AG09319 (cell line): Measurements from ENCODE around the gene SMOC1.

ENCODE experiments used
- DNase-seq: peaks from one replicate; pipeline ENCODE4 v3.0.0-alpha.2; 2010; ENCODE audit warnings: low read depth; ENCODE audit errors: extremely low read depth
- TF ChIP-seq, protein P1 (sequence below): IDR thresholded peaks from 2 replicates; pipeline ENCODE4 v1.5.1; 2011; ENCODE audit warnings: low read depth, mild to moderate bottlenecking, inconsistent platforms, low read length, moderate library complexity

Gene SMOC1

DNA sequence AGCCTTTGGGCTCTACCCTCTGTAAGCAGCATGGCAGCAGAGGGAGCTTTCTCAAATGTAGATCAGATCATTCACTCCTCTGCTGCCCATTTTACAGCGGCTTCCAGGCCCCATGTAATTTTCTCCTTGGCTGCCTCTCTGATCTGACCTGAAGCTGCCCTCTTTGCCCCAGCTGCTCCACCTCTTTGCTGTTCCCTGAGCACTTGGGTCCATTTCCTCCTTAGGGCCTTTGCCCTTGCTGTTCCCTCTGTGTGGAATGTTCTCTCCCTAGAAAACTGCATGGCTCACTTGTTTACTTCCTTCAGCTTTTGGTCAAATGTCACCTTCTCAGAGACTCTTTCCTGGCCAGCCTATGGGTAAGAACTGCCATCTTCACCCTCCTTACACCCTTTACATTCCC is 37.2 kb downstream of the SMOC1 start:
- DNase-seq, result no peak

DNA sequence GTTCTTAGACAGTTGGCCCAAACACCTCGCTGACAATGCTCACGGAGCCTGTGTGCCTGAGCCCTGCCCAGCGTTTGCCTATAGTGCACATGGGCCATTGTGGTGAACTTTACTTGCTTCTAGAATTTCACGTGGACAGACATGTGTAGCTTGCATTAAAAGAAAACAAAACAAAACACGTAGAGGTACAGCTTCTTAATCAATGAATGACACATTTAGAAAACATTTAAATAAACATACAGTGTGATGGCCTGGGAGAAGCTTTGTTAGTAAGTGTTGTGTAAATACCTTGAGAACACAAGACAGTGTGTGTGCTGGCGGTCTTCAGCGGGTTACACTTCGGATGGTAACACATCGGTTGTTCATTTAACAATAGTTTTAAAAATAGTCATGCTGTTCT is 38.1 kb downstream of the SMOC1 start:
- no peak for DNase-seq
- TF ChIP-seq, protein P1, sequence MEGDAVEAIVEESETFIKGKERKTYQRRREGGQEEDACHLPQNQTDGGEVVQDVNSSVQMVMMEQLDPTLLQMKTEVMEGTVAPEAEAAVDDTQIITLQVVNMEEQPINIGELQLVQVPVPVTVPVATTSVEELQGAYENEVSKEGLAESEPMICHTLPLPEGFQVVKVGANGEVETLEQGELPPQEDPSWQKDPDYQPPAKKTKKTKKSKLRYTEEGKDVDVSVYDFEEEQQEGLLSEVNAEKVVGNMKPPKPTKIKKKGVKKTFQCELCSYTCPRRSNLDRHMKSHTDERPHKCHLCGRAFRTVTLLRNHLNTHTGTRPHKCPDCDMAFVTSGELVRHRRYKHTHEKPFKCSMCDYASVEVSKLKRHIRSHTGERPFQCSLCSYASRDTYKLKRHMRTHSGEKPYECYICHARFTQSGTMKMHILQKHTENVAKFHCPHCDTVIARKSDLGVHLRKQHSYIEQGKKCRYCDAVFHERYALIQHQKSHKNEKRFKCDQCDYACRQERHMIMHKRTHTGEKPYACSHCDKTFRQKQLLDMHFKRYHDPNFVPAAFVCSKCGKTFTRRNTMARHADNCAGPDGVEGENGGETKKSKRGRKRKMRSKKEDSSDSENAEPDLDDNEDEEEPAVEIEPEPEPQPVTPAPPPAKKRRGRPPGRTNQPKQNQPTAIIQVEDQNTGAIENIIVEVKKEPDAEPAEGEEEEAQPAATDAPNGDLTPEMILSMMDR, result no peak

More for the DNA sequence above, 37.2 kb downstream of the SMOC1 start:
- TF ChIP-seq, protein P1, result no peak

DNA sequence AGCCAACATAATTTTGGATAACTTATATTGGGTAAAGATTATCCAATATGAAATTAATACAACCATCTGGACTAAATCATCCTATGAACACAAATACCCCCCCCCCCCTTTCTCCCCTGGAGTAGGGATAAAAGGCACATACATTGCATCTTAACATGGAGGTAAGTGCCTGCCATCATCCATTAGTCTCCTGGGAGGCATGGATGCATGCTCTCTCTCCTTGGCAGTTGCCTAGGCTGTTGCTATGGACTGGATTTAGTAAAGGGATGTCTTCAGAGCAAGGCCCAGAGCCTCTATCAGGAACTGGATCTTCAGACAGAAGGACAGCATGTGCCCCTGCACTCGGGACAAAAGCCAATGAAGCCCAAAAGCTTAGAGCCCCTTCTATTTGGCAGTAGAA is 40.6 kb downstream of the SMOC1 start:
- TF ChIP-seq, protein P1, result no peak
- DNase-seq, result no peak

DNA sequence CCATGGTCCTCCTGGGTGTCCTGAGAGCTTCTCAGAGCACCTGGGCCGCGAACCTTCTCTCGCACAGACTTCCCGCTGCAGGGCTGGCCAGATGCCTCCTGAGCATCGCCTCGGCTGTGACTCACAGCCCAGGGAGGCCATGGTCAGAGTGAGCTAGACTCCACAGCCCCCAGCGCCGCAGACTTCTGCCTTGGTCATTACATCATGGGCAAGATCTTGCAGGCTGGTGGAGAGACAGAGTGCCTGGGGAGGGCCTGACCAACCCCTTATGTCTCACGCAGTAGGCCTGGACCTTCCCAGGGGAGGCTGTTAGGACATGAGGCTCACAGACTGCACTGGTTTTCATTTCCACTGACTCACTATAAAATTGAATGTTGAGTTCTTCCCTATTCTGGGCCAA is 41.8 kb downstream of the SMOC1 start:
- DNase-seq, result no peak
- TF ChIP-seq, protein P1, result no peak

DNA sequence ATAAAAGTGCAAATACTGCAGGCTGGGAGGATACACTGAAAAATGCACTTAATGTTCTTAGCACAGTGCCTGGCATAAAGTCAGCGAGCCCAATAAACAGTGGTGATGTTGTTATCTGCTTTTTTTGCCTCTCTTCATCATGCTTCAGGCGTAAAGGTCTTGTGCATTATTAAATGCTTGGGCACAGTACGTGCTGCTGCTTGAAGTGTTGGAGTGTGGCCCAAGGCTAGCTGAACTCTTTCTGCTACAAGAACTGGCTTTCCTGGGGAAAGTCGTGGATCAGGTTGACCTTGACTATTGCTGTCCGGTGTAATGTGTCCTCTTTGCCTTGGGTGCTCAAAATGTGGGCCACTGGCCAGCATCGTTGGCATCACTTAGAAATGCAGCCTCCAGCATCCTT is 43.0 kb downstream of the SMOC1 start:
- TF ChIP-seq, protein P1, result no peak
- DNase-seq, result no peak

DNA sequence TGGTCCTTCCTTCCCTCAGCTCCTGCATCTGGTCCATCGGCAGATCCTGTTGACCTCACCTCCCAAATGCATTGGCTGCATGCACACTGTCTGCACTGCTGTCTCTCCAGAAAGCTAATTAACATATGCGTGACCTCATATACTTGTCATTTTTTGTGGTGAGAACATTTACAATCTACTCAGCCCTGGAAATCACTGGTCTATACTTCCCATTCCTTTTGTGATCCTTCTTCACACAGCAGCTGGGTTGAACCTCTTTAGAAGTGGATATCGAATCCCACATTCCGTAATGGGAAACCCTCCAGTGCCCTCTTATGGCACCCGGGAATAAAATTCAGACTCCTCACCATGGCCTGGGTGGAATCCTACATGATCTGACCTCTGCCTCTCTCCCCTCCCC is 45.0 kb downstream of the SMOC1 start:
- TF ChIP-seq, protein P1, result no peak
- DNase-seq, result no peak

DNA sequence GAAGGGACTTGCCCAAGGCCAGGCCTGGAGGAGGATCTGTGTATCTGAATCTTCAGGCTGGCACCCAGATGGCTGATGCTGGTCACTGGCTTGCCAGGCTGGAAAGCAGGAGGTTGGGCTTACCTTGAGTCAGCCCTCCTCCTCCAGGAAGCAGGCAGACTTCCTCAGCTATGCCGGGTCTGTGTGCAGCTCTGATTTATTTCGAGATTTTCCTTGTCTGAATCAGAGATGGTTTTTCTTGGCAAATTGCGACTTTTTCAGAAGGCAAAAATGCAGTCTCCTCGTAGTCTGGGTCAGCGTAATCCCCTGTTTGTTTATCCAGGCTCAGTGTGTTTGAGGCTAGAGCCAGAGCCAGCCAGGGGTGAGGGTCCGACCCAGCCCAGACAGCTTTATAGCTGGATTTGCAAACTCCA is 48.9 kb downstream of the SMOC1 start:
- no peak for DNase-seq
- TF ChIP-seq, protein P1, result no peak
